ENCODE measurements around the gene MRPL42.
"Not testable (repeated sequence)": the region's sequence is repeated elsewhere in the genome, so short reads cannot be mapped to it uniquely, and the experiment has no call there.

Gene MRPL42

DNA sequence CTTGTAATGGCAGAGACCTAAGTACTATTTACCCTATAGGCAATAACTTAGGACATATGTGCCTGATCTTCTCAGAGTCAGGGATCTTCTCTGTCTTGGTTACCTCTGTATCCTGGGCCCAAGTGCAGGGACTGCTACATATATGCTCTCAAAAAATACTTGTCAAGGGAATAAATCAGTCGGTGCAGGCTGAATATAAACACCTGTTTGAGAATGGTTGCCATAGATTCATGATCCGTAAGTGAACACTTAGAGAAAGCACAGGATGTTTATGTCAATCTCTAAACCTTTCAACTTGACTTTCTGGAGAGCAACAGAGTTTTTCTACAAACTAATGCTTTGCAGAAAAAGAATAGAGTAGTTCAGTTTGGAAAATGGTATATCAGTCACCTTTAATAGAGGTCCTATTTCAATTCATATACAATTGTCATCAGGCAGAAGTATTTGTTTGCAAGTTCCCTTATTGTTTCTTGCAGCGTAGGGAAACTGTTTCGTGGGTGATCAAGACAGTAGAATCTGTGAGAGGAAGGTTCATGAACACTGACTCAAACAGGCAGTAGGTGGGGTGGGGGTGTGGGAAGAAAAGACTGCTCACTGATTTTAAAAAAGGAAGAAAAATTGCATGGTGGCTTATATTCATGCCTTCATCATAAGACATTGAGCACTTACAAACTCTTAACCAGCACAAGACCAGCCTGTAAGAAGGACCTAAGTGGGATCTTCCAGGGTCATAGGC lies 19.6 kb upstream of the MRPL42 start:
- DNase-seq: no peak

DNA sequence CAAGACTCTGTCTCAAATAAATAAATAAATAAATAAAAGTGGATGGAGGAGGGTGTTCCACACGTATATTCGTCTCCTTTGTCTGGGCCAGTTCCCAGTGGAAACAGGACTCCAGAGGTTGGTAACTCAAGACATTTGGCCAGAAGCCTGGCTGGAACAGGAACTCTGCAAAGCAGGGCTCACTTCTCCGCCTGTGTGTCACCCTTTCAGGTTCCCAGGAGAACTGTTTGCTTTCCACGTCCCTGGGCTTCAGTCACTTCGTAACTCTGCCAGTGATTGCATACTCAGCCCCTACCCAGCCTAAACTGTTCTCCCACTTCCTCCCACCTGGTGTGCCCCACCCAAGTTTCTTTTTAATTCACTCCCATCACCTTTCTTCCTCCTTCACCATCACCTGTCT lies 18.5 kb upstream of the MRPL42 start:
- peak; percentile 54 for DNase-seq

DNA sequence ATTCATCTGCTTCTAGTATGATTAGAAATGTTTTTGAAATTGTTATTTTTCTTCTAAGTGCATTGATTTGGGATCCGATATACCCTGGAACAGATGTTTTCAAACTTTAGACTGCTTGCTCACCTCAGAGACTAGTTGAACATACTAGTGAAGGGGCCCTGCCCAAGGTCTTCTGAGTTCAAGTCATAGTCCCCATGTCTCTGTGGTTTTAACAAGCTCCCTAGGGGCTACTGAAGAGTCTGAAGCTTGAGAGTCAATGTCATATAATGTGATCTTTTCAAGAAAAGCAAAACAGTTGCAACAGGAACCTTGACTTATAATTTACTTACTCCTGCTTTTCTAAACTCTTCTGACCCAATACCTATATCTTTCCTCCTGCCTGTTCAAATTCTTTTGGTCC lies 18.0 kb upstream of the MRPL42 start:
- DNase-seq: no peak

DNA sequence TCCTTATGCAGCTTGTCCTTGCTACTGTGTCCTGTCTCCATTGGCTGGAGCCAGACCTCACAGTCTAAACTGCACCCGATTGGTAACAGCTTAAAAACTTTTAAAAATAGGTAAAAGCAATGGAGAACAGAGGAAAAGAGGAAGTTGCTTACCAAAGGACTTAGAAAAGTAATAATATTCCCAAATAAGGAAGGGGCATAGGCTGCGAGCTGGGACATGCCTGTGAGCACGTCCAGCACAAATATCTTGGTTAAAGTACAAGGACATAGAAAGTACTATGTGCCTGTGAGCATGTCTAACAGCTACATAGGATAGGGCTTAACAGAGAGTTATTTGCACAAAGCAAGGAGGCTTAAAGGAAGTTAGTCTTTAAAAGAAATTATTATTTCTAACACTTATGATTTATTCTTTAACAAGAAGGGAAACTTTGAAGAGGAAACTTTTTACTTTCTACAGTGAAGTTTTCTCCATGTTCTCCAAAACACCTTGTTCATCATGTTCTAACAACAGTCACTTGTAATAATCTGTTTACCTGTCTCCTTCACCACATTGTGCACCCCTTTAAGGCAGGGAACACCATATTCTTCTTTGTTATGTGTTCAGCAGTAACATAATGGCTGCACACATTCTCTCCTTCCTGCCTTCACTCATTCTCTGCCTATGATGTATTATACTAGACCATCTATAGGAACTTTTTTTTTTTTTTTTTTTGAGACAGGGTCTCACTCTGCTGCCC lies 15.7 kb upstream of the MRPL42 start:
- no peak for DNase-seq

DNA sequence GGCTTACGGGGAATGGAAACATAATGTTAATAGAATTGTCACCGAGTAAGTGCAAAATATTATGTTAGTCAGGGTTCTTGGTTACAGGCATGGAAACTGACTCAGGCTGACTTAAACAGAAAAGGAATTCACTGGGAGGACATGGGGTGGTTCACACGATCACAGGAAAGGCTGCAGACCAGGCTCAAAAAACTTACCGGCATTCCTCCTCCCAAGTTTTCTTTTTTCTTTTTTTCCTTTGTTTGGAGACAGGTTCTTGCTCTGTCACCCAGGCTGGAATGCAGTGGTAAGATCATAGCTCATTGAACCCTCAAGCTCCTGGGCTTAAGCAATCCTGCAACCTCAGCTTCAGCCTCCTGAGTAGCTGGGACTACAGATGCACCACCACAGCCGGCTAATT lies 13.7 kb upstream of the MRPL42 start:
- no peak for DNase-seq

DNA sequence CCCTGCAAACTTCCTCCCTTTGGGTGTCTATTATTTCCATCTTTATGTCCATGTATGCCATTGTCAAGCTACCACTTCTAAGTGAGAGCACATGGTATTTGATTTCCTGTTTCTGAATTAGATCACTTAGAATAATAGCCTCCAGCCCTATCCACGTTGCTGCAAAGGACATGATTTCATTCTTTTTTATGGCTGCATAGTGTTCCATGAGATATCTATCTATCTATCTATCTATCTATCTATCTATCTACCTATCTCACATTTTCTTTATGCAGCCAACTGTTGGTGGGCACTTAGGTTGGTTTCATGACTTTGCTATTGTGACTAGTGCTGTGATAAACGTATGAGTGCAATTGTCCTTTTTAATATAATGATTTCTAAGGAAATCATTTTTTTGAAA lies 11.2 kb upstream of the MRPL42 start:
- no peak for DNase-seq

DNA sequence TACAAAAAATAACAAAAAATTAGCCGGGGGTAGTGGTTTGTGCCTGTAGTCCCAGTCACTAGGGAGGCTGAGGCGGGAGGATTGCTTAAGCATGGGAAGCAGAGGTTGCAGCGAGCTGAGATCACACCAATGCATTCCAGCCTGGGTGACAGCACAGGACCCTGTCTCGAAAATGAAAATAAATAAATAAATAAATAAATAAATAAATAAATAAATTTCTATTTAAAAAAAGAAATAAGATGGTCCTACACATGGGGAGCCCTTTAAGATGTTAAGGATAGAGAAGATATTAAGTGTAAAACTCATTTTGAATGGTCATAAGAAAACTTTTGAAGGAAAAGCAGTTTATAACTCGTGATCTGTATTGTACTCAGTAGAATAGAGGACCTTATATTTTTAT lies 8.2 kb upstream of the MRPL42 start:
- DNase-seq: no peak

DNA sequence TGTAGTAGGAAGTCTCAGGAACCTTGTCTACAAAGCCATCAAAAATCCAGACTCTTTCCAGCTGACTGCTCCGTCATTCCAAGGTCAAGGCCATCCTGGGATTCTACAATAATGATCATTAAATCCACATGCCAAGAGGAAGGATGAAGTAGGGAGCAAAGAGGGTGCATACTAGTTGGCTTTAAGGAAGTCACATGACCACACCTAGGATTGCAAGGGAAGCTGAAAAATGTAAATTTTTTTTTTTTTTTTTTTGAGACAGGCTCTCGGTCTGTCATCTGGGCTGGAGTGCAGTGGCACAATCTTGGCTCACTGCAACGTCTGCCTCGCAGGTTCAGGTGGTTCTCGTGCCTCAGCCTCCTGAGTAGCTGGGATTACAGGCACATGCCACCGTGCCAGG lies 7.3 kb upstream of the MRPL42 start:
- no peak for DNase-seq

DNA sequence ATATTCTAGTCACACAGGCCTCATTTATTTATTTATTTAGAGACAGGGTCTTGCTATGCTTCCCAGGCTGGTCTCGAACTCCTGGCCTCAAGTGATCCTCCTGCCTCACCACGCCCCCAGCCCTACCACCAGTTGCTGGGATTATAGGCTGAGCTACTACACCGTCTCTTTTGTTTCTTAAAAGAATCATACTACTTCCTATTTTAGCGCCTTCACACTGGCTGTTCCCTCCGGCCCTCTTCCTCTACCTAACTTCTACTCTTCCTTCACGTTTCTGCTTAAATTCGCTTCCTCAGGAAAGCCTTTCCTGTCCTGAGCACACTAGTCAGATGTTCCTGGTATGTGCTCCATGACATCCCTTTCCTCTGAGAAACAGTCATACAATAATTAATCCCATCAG lies 6.4 kb upstream of the MRPL42 start:
- no peak for DNase-seq

DNA sequence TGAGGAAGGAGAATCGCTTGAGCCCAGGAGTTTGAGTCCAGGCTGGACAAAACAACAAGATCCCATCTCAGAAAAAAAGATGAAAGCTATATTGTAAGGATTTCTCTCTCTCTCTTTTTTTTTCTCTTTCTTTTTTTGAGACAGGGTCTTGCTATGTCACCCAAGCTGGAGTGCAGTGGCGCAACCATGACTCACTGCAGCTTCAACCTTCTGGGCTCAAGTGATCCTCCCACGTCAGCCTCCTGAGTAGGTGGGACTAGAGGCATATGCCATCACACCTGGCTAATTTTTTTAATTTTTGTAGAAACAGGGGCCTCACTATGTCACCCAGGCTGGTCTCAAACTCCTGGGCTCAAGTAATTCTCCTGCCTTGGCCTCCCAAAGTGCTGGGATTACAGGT lies 5.8 kb upstream of the MRPL42 start:
- no peak for DNase-seq

DNA sequence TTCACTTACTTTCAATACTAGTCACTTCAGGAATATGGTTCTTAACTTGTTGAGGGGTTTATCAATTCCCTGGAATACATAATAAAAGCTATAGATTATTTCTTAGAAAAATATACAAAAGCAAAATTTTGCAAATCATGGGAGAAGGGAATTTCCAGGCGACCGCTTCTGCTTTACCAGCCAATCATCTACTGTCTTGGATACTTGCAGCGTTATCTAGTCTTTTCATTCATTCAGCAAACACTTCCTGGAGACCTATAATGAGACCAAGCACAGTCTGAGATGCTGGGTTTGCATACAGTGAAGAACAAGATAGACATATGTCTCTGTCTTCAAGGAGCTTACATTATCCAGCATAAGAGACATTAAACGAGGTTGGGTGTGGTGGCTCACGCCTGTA lies 1.5 kb upstream of the MRPL42 start:
- DNase-seq: no peak

DNA sequence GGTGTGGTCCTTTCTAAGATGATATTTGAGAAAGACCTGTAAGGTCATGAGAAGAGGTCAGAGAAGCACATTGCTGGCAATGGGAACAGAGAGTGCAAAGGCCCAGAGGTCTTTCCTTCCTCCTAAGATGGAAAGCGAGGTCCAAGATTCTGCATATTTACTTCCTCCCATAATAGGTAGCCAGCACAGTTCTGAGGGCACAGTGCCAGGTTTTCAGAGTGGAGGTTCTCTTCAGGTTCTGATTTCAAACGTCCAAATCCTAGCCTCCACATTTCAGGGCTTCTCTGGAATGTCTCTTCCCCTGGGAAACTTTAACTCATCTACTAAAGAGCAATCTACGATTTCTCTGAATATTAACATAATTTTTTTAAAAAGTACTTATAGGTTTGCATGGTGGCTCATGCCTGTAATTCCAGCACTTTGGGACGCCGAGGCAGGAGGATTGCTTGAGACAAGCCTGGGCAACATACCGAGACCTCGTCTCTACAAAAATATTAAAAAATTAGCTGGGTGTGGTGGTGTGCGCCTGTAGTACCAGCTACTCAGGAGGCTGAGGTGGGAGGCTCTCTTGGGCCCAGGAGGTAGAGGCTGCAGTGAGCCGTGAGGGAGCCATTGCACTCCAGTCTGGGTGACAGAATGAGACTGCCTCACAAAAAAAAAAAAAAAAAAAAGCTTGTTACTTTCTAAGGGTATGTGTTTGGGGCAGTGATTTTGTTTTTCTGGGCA lies 526 bp upstream of the MRPL42 start:
- DNase-seq: no peak

DNA sequence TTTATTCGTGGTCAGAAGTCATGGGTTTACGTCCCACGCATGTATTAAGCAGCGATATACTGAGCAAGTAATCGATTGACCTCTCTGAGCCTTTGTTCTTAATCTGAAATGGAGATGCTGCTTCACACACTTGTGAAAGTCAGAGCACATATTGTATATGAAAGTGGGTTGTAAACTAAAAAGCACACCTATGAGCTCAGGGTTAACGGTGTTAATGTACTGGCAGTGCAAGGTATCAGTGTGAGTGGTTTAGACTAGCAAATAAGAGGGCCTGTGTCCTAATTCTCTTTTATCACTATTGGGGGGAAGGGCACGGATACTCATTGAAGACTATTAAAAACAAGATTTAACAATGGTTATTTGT lies 676 bp downstream of the MRPL42 start:
- DNase-seq: no peak

DNA sequence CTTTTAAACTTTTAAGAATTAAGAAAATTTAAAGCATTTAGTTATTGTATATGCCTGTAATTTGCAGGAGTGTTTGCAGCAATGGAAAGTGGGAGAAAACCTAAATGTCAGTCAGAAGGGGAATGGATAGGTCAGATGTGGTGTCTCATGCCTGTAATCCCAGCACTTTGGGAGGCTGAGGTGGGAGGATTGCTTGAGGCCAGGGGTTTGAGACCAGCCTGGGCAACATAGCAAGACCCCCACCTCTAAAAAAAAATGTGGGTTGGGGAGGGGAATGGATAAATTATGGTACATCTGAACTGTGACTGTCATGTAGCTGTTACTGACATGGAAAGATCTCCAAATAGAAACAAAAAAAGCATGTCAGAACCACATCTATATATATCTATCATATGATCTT lies 2.1 kb downstream of the MRPL42 start:
- DNase-seq: no peak

DNA sequence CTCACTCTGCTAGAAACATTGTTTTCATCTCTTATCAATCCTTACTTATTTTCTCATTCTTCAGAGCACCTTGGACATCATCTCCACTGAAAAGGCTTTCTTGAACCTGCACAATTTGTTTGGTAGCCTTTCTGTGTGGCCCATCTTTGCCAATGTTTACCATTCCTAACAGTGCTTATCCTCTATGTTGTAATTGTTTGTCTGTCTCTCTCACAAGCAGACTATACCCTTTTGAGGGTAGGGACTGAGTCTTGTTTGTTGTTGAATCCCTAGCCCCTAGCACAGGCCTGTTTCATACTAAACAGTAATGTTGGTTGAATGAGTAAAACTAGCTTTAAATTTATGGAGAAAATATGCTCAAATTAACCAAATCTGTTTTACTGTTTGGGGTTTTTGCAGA lies 9.2 kb downstream of the MRPL42 start:
- DNase-seq: no peak

DNA sequence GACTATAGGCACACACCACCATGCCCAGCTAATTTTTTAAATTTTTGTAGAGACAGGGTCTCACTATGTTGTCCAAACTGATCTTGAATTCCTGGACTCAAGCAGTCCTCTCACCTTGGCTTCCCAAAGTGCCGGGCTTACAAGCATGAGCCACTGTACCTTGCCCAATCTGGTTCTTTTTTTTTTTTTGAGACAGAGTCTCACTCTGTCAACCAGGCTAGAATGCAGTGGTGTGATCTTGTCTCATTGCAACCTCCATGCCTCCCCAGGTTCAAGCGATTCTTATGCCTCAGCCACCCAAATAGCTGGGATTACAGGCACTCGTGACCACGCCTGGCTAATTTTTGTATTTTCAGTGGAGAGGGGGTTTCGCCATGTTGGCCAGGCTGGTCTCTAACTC lies 15.4 kb downstream of the MRPL42 start:
- no peak for DNase-seq

DNA sequence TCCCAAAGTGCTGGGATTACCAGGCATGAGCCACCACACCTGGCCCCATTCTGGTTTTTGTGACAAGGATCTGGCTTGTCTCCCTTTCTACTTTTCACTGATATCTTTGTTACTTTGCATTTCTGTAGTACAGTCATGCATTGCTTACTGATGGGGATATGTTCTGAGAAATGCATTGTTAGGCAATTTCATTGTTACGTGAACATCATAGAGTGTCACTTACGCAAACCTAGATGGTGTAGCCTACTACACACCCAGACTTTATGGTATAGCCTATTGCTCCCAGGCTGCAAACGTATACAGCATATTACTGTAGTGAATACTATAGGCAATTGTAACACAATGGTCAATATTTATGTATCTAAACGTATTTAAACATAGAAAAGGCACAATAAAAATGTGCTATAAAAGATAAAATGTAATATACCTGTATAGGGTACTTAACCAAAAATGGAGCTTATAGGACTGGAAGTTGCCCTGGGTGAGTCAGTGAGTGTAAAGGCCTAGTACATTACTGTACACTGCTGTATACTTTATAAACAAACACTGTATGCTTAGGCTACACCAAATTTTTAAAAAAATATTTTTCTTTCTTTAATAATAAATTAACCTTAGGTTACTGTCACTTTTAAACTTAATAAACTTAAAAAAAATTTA lies 16.0 kb downstream of the MRPL42 start:
- no peak for DNase-seq

DNA sequence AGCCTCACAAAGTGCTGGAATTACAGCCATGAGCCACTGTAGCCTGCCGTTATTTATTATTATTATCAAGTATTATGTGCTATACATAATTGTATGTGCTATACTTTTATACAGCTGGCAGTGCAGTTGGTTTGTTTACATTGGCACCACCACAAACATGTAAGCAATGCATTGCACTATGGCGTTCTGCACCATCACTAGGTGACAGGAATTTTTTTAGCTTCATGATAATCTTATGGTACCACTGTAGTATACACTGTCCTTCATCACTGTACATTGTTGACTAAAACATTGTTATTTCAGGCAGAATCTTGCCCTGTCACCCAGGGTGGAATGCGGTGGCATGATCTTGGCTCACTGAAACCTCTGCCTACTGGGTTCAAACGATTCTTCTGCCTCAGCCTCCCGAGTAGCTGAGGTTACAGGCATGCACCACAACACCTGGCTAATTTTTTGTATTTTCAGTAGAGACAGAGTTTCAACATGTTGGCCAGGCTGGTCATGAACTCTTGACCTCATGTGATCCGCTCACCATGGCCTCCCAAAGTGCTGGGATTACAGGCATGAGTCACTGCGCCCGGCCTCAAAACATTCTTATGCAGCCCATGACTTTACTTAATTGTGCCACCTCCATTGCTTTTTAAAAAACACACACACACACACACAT lies 17.1 kb downstream of the MRPL42 start:
- DNase-seq: no peak

DNA sequence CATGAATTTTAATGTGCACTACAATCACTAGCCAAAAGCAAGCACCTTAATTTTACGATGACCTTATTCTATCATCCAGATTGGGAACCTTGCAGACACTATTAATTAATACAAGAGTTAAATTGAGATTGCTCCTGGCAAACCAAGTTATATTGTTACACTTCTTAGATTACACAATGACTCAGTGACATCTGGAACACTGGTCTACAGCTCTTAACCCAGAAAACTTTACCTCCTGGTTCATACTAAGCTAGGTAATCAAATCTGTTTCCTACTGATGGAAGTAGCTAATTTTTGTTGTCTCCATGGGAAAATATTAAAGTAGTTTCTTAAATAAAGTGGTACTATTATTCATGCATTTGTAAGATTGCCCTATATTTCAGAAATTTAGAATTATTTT lies 25.5 kb downstream of the MRPL42 start:
- DNase-seq: not testable (repeated sequence)

DNA sequence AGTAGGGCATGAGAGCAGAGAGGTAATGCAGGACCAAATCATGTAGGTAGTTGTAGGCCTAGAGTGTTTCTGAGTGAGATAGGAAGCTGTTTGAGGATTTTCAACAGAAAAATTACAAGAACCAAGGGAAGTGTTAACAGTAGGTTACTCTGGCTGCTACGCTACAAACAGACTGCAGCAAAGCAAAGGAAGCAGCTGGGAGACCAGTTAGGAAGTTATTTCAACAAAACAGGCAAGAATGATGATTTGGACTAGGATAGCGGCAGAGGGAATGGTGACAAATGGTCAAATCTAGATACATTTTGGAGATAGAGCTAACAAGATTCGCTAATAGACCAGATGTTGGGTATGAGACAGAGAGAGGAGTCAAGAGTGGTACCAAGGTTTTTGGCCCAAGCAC lies 26.8 kb downstream of the MRPL42 start:
- DNase-seq: no peak

DNA sequence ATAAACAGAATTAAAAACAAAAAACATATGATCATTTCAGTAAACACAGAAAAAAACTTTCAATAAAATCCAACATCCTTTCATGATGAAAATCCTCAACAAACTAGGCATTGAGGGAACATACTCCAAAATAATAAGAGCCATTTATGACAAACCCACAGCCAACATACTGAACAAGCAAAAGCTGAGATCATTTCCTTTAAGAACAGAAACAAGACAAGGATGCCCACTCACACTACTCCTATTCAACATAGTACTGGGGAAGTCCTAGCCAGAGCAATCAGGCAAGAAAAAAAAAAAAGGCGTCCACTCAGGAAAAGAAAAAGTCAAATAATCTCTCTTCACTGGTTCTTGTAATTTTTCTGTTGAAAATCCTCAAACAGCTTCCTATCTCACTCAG lies 30.1 kb downstream of the MRPL42 start:
- DNase-seq: no peak

DNA sequence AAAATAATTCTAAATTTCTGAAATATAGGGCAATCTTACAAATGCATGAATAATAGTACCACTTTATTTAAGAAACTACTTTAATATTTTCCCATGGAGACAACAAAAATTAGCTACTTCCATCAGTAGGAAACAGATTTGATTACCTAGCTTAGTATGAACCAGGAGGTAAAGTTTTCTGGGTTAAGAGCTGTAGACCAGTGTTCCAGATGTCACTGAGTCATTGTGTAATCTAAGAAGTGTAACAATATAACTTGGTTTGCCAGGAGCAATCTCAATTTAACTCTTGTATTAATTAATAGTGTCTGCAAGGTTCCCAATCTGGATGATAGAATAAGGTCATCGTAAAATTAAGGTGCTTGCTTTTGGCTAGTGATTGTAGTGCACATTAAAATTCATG lies 31.5 kb downstream of the MRPL42 start:
- DNase-seq: not testable (repeated sequence)

DNA sequence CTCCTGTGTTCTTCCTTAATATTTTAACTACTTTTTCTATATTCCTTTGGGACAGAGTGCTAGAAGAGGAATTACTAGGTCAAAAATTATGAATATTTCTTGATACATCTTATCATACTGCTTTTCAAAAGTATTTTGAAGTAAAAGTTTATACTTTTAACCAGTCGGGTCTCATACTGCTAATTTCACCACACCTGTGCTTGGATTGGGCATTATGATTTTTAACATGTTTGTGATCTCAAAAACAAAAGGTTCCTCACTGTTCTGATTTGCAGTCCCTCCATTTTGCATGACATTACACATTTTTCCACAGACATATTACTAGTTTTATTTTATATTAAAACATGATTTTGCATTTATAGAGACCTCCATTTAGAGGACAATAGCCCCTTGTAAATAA lies 32.9 kb downstream of the MRPL42 start:
- DNase-seq: no peak

Measured in activated effector memory CD4-positive, alpha-beta T cell treated with anti-CD3 and anti-CD28 coated beads, Interleukin-2, amount 50 U/mL, for 16 hours (primary cell).